IPS DF 4.7 (cell line): ENCODE measurements around the gene CNTF.
A peak's percentile ranks its signal among the peaks of the same experiment; 100 is the strongest.
"Not testable (repeated sequence)": the region's sequence is repeated elsewhere in the genome, so short reads cannot be mapped to it uniquely, and the experiment has no call there.

ENCODE experiments used
- DNase-seq: peaks from one replicate; pipeline ENCODE4 v3.0.0-alpha.2; 2013; ENCODE audit warnings: low spot score; ENCODE audit errors: extremely low read depth

The CNTF gene, protein sequence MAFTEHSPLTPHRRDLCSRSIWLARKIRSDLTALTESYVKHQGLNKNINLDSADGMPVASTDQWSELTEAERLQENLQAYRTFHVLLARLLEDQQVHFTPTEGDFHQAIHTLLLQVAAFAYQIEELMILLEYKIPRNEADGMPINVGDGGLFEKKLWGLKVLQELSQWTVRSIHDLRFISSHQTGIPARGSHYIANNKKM

GRCh38 chr11:58622344-58622743 is at the start of gene CNTF:
TSS of gene CNTF (plus strand) at chr11:58622665. CDS start at chr11:58622753, 88 bp downstream.
- no peak for DNase-seq

DNA sequence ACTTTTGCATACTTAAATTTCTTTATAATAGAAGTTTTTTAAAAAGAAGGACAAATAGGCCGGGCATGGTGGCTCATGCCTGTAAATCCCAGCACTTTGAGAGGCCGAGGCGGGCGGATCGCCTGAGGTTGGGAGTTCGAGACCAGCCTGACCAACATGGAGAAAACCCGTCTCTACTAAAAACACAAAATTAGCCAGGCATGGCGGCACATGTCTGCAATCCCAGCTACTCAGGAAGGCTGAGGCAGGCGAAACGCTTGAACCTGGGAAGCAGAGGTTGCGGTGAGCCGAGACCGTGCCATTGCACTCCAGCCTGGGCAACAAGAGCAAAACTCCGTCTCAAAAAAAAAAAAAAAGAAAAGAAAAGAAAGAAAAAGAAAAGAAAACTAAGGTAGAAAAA is 49.6 kb upstream of the CNTF start:
- DNase-seq: not testable (repeated sequence)

DNA sequence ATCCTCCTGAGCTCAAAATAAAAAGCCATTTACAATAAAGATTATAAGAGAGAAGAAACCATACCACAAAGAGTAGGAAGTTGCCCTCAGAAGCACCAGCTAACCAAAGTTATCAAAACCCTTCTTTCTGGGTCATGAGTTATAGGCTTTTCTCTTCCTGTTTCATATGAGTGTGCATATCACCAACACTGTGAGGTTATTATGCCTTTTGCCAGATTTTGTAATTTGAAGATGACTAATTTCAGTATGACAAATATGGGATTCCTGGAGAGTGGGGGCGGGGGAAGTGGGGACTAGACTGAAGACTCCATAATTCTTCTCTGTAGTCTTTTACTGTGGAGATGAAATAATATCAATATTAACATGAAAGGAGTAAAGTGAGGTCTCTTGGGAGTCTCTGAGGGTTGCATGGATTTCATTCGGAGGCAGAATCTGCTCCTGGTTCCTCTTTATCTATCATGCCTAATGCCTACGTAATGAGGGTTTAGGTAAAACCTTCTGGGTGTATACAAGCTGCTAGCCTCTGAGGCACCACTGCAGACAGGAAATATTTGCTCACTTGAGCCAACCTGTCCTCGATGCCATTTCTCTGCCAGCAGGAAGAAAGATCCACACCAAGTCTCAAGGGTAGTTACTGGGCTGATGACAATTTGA is 48.9 kb upstream of the CNTF start:
- no peak for DNase-seq

DNA sequence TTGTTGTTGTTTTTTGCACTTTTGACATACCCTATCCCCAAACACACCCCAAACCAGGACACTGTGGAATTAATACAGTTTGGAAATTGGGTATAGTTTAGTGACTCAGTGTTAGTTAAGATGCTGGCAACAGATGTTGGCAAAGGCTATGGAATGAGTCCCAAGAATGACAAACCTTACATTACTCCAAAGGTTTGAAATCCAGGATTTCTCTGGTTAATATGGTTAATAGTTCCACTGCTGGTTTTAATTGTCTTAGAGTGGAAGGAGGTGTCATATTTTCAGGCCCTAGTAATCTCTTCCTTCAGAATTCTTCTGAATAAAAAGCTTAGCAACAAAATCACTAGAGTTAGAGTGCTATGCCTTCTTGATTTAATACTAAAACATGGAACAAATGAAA is 47.6 kb upstream of the CNTF start:
- no peak for DNase-seq

DNA sequence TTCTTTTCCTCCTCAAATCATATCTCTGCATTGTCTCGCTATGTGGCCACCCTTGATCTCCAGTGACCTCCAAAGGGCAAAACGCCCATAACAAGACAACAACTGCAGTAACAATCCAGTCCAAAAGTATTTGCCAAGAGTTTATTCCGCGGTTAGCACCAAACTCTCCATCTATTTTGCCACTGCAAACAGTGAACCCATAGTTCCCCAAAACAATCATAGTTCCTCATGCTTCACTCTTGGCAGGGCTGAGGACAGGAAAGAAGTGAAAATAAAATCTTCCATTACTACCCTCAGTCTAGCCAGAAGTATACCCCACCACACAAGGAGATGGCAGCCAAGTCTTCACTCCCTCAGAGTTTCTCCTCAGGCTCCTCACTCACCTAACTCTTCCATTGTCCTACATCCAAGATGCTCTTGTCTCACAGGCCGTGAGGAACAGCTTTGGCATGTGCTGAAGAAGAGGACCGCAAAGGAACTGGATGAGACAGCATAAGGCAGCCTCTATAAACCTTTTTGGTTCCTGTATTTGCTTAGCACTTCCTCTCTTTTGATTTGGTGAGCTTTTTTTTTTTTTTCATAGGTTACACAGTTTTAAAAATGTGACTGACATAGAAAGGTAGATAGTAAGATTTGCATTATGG is 47.0 kb upstream of the CNTF start, which contains the start of gene LPXN:
Gene LPXN (minus strand): TSS at position 480 of the 644 bp plus-strand sequence. CDS start 84 bp downstream, at position 396.
- DNase-seq: no peak

DNA sequence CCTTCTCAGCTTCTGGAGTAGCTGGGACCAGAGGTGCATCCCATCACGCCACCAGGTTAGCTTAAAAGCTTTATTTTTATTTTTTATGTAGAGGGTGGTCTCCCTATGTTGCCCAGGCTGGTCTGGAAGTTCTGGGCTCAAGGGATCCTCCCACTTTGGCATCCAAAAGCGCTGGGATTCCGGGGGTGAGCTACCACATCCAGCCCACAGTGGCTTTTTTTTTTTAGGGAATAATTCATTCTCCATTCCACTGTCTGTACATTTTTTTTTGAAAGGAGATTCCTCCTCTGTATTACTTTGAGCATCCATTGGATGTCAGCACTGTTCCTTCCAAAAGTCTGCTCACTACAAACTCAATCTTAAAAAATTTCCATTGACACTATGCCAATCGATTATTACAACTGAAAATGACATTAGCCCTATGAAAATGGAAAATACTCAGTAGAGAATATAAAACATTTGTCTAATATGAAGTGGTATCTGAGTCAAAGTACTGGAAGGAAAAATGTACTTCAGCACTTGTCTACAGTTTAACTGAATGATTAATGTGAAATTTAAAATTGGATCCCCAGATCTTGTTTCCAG is 45.5 kb upstream of the CNTF start:
- DNase-seq: no peak

DNA sequence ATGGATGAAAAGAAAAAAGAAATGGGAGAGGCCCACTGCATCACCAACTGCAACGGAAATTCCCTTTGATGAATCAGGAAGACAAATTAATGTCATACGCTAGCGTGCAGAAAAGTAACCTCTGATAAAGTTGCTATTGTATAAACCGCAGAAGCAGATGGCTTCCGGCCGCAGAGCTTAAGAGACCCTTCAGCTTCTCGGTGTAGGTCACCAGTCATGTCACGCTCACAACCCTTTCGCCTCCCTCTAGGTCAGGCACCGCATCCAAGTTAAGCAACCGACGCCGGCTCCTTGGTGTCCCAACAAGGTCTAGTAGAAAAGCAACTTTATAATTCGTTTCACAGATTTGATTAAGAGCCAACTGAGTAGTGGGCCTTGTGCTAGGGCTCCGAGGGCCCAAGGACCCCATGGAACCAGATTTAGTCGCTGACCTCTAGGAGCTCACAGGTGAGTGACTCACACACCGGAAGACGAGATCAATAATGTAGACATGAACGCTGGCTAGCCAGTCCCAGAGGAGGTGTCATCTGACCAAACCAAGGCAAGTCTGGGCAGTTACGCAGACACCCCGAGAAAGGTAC is 44.8 kb upstream of the CNTF start:
- no peak for DNase-seq

GRCh38 chr11:58578136-58578634 is 44.3 kb upstream of the CNTF start:
- peak; percentile 97 for DNase-seq

DNA sequence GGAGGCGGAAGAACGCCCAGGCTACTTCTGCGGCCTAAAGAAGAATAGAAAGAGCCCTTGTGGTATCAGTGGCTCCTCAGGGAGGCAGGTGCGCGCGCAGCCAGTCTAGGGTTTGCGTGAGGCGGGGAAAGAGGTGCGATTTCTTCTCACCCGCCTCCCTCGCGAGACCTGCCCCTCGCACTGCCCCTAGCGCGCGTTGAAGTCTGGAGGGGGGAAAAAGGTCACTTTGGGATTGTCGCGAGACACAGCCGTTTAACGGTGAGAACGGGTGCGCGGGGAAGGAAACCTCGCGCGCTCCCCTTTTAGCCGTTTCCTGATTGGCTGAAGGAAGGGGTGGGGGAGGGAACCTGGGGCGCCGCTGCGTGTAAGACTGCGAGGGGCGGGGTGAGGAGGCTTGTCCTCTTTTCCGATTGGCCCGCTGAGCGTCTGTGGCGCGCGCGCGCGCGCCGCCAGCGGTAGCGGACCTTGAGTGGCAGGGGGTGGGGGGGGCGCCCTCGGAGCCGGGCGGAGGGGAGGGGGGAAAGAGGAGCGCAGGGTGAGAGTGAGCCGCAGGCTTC is 43.8 kb upstream of the CNTF start, which contains the start of gene ZFP91:
Gene ZFP91 (plus strand): TSS at position 429 of the 557 bp plus-strand sequence. CDS start 219 bp downstream, outside the sequence.
- DNase-seq: peak; percentile 36

DNA sequence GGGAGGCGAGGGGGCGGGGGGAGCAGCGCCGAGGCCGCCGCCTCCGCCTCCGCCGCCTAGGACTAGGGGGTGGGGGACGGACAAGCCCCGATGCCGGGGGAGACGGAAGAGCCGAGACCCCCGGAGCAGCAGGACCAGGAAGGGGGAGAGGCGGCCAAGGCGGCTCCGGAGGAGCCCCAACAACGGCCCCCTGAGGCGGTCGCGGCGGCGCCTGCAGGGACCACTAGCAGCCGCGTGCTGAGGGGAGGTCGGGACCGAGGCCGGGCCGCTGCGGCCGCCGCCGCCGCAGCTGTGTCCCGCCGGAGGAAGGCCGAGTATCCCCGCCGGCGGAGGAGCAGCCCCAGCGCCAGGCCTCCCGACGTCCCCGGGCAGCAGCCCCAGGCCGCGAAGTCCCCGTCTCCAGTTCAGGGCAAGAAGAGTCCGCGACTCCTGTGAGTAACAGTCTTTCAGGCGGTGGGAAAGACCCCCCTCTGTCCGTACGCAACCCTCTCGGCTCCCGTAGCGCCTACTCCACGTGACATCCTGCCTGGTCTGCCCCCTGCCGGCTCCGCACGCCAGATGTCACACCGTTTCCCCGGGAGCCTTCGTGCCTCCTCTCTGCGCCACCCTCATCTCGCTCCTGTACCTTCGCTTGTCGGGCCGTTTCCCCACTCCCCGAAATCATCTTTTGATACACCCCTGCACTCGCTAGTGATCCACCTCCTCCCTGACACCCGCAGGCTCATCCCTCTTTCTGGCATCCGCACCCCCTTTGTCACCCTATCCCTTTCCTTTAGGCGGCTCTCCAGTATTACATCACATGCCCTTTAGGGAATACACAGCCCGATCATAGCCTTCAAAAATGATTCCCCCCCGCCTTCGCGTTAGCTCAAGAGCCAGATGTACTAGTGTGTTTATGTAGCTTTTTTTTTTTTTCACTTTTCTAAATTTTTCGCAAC is 43.0 kb upstream of the CNTF start:
- peak; percentile 60 for DNase-seq

DNA sequence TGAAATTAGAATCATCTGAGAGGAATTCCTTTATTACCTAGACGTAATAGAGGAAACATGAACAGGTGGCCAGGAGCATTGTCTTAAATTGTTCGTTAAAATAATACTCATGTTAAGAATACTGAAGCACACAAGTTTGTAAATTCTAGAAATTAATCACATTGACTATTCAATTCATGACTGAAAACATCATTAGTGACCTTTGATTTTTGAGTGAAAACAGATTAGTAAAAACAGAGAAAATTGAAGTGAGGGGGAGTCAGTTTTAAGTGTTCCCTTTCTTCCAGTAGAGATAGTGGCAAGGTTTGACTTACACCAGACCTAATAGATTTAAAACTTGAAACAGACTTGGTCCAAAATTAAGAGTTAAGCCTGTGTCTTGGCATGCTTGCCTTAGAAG is 42.2 kb upstream of the CNTF start:
- DNase-seq: no peak

DNA sequence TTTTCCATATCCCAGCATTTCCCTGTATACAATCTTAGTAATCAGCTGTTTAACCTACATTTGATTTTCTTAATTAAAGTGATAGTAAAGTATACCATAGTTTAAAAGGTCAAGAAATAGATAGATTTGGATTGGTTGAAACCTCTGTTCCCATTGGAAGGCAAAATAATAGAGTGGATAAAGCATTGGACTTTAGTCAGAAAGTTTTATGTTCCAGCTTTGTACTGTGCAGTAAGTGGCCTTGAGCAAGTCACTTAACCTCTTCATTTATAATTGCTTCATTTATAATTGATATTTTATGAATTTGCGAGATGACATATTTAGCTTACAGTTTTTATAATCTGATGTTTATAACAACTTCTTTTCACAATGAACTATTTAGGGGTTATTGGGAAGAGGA is 40.0 kb upstream of the CNTF start:
- no peak for DNase-seq

DNA sequence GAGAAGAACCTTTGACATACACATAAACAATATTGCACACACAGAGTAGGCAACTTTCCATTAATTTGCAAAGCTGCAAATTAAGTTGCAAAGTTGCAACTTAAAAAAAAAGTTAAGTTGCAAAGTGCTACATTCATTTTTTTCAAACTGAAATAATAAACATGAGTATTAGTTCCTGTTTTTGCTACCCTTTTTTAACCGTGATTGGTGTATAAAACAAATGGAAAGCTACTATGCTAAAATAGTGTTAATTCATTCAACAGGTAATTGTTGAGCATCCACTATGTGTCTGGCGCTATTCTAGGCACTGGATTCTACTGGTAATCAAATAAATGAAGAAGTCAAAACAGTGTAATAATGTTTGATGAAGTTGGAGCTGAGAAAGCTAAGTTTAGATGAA is 35.5 kb upstream of the CNTF start:
- no peak for DNase-seq

- no peak for DNase-seq
These were observed 30.8 kb upstream of the CNTF start for GRCh38 chr11:58591659-58592058.

DNA sequence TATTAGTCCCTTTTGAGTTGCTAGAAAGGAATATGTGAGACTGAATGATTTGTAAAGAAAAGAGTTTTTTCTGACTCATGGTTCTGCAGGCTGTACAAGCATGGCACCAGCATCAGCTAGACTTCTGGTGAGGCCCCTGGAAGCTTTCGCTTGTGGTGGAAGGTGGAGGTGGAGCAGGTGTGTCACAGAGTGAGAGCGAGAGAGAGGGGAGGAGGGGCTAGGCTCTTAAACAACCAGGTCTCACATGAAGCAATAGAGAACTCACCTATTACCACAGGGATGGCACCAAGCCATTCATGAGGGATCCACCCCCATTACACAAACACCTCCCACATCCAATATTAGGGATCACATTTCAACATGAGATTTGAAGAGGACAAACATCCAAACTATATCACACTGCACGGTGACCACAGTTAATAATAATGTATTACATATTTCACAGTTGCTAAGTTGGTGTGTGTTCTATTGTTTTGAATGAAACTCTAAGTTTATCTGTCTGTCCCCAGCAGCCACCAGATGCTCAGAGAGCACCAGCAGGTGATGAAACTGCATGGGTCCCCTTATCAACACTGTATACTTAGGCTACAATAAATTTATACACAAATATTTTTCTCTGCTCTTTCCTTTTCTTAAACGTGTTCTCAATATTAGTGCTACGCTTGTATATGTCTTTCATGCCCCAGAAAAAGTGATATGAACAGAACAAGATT is 29.5 kb upstream of the CNTF start:
- no peak for DNase-seq

- DNase-seq: no peak
These were observed 27.6 kb upstream of the CNTF start for GRCh38 chr11:58594826-58595225.

DNA sequence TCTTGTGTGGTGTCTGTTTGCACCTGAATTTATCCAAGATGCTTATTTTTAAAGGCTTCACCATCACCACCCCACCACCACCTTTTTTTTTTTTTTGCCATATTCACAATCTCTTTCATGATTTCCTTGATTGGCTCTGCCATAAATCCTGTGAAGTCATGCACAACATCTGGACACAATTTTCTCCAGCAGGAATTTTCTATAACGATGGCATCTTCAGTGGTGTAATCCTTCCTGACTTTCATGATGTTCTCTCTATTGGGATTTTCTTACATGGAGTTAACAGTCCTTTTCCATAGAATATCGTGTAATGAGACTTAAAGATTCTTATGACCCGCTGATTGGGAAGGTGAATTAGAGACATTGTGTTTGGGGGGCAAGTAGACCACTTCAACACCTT is 25.8 kb upstream of the CNTF start:
- DNase-seq: no peak

GRCh38 chr11:58597486-58598144 is 24.9 kb upstream of the CNTF start:
- no peak for DNase-seq

DNA sequence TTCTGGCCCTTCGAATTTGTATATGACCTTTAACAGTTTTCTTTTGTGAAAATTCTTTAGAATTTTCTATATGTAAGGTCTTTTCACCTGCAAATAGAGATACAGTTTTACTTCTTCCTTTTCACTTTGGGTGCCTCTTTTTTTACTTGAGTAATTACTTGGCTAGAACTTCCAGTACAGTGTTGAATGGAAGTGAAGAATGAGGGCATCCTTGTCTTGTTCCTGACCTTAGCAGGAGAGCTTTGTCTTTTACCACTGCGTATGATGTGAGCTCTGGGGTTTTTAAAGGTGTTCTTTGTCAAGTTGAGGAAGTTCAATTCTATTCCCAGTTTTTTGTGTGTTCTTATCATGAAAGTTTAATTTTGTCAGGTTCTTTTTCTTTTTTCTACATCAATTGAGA is 22.0 kb upstream of the CNTF start:
- no peak for DNase-seq
